ENCODE results near the gene DOCK4.

Gene DOCK4

GRCh38 chr7:111708072-111708471 lies 498.1 kb downstream of the DOCK4 start:
- no peak for DNase-seq (ENCODE audit: extremely low read depth in 1 of 2, low read depth in 1 of 2)

- no peak for DNase-seq (ENCODE audit: extremely low read depth in 1 of 2, low read depth in 1 of 2)
Observed at GRCh38 chr7:111705807-111706206, 500.4 kb downstream of the DOCK4 start.

- no peak for DNase-seq (ENCODE audit: extremely low read depth in 1 of 2, low read depth in 1 of 2)
Observed at GRCh38 chr7:111697771-111698170, 508.4 kb downstream of the DOCK4 start.

- DNase-seq (ENCODE audit: extremely low read depth in 1 of 2, low read depth in 1 of 2): no peak
Observed at GRCh38 chr7:111694376-111694775, 511.8 kb downstream of the DOCK4 start.

- DNase-seq (ENCODE audit: extremely low read depth in 1 of 2, low read depth in 1 of 2): no peak
Observed at GRCh38 chr7:111690364-111691111, 515.7 kb downstream of the DOCK4 start.

GRCh38 chr7:111685349-111685748 lies 520.9 kb downstream of the DOCK4 start:
- no peak for DNase-seq (ENCODE audit: extremely low read depth in 1 of 2, low read depth in 1 of 2)

- DNase-seq (ENCODE audit: extremely low read depth in 1 of 2, low read depth in 1 of 2): no peak
Observed at GRCh38 chr7:111682588-111683340, 523.4 kb downstream of the DOCK4 start.

GRCh38 chr7:111681242-111681641 lies 525.0 kb downstream of the DOCK4 start:
- no peak for DNase-seq (ENCODE audit: extremely low read depth in 1 of 2, low read depth in 1 of 2)

- no peak for DNase-seq (ENCODE audit: extremely low read depth in 1 of 2, low read depth in 1 of 2)
Observed at GRCh38 chr7:111678986-111679385, 527.2 kb downstream of the DOCK4 start.

- DNase-seq (ENCODE audit: extremely low read depth in 1 of 2, low read depth in 1 of 2): no peak
Observed at GRCh38 chr7:111678281-111678680, 527.9 kb downstream of the DOCK4 start.

- DNase-seq (ENCODE audit: extremely low read depth in 1 of 2, low read depth in 1 of 2): no peak
Observed at GRCh38 chr7:111677848-111678247, 528.4 kb downstream of the DOCK4 start.

- no peak for DNase-seq (ENCODE audit: extremely low read depth in 1 of 2, low read depth in 1 of 2)
Observed at GRCh38 chr7:111676811-111677210, 529.4 kb downstream of the DOCK4 start.
